ENCODE data around the gene CARM1.

The CARM1 gene

GRCh38 chr19:10966809-10967208 is 95.5 kb downstream of the CARM1 start:
- no peak for DNase-seq (ENCODE audit: low read depth)
- no peak for TF ChIP-seq CTCF (conservative IDR thresholded peaks at IDR 0.05; ENCODE audit: control insufficient read depth, insufficient read depth, low read depth, low read length)
- no peak overlapping the region for H3K4me3 ChIP-seq (ENCODE audit: control insufficient read depth, low read depth, low read length)

- TF ChIP-seq CTCF (conservative IDR thresholded peaks at IDR 0.05; ENCODE audit: control insufficient read depth, insufficient read depth, low read depth, low read length), result no peak
- no peak for DNase-seq (ENCODE audit: low read depth)
- no peak overlapping the region for H3K4me3 ChIP-seq (ENCODE audit: control insufficient read depth, low read depth, low read length)
These were observed 97.3 kb downstream of the CARM1 start for GRCh38 chr19:10968527-10969135.

GRCh38 chr19:10971107-10971726 is 99.9 kb downstream of the CARM1 start:
- no peak for DNase-seq (ENCODE audit: low read depth)
- no peak for TF ChIP-seq CTCF (conservative IDR thresholded peaks at IDR 0.05; ENCODE audit: control insufficient read depth, insufficient read depth, low read depth, low read length)

More at GRCh38 chr19:10971107-10971726, 99.9 kb downstream of the CARM1 start:
- H3K4me3 ChIP-seq (ENCODE audit: control insufficient read depth, low read depth, low read length), result no peak overlapping the region
